IPS-NIHi7 (cell line): ENCODE data around the gene RNF157.

Source experiments
- DNase-seq: peaks from one replicate; pipeline ENCODE4 v3.0.0; 2012; ENCODE audit warnings: mixed read lengths; ENCODE audit errors: extremely low spot score

Gene RNF157

GRCh38 chr17:76240461-76241203, at the start of gene RNF157:
TSS of gene RNF157 (minus strand) at chr17:76240493. CDS start at chr17:76240240, 253 bp downstream.
- DNase-seq: peak; percentile 83

DNA sequence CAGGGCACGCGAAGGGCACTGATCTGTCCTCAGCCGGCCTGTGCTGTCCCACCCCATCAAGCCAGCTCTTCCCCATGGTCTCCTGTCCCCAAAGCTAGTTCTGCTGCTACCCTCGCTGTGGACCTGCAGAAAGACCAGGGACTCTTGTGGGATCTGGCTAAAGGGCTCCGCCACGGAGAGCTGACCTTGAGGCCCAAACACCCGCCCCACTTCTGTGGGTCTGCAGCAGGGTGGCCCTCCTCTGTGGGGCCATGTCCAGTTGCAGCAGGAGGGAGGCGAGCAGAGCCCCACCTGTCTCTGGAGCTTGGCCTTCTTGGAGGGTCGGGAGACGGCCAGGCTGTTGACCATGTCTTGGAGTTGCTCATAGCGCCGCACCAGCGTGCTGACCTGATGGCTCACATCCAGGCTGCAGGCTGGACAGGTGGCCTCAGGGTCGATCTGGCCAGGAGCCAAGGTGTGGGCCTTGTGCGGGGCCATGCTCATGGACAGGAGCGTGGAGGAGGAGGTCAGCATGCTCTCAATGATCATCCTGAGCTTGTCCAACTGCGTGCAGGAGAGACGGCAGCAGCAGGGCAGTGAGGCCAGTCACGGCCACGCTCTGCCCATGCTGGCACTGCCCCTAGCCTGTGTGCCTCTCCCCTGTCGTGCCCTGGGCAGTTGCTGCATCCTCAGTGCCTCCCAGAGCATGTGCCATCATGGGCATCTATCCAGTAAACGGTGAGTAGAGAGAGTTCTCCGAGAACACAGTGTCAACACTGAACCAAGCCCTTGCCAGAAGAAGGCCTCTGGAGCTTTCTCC, 41.5 kb upstream of the RNF157 start:
- DNase-seq: no peak

DNA sequence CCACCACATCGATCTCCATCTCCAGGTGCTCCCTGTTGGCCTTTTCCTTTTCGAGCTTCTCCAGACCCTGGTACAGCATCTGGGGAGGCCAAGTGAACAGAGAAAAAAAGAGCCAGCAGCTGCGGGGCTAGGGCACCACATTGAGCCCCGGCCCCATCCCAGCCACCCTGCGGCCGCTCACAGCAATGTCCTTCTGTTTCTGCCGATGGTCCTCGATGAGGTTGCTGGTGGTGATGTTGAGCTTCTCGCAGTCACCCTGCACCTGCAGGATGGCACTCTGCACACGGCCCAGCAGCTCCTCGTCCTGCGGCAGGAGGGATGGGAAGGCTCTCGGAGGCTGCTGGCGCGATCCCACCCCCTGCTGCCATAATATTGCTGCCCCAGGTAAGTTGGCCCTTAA, 40.4 kb upstream of the RNF157 start:
- no peak for DNase-seq

- DNase-seq: no peak
These were observed 39.5 kb upstream of the RNF157 start for GRCh38 chr17:76279742-76280287.

DNA sequence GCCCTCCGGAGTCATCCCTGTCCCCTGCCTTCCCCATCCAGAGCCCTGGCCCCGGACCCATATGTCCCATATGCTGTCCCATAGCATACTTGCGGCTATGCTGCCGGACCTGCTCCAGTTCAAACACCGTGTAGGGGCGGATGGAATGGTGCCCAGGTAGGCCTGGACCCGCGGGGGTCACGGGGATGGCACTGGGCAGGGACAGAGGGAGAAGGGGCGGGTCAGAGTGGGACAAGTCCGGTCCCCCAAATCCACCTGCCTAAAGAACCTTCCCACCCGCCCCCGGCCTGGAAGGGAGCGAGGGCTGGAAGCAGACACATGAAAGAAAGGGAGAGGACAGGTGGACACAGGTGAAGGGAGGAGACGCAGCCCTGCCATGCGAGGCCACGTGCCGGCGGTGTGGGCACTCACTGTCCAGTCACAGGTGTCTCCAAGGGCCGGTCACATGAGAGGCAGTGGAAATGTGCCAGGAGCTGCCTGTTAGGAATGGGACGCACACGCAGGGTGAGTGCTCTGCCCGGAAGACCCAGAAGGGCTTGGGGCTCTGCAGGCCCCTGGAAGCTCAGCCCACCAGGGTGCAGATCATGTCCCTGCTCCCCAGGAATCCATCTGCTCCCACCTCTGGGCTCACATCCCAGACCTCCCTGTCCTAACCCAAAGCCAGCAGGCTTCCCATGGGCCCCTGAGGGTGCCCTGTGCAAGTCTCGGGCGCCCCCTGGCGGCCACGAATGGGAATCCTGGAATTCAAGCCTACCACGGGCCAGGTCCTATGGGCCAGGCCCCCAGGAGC, 38.9 kb upstream of the RNF157 start:
- DNase-seq: peak; percentile 97

- DNase-seq: no peak
These were observed 38.1 kb upstream of the RNF157 start for GRCh38 chr17:76278268-76278908.

- no peak for DNase-seq
These were observed 37.3 kb upstream of the RNF157 start for GRCh38 chr17:76277300-76278267.

- no peak for DNase-seq
These were observed 36.4 kb upstream of the RNF157 start for GRCh38 chr17:76276461-76277299.

DNA sequence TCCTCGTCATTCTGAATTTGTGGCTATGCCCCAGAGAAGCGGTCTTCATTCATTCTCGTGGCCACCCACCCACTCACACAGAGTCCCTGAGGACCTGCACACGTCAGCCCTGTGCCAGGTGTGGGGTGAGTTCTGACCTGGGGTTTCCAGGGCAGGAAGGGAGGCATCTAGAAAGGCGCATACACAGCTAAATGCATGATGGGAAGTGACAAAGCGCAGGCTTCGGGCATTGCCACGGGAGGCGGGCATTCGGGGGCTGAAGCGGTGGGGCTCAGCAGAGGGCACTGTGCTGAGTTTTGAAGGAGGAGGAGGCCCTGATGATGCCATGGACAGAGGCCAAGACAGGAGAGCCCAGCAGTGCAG, 35.8 kb upstream of the RNF157 start:
- no peak for DNase-seq

DNA sequence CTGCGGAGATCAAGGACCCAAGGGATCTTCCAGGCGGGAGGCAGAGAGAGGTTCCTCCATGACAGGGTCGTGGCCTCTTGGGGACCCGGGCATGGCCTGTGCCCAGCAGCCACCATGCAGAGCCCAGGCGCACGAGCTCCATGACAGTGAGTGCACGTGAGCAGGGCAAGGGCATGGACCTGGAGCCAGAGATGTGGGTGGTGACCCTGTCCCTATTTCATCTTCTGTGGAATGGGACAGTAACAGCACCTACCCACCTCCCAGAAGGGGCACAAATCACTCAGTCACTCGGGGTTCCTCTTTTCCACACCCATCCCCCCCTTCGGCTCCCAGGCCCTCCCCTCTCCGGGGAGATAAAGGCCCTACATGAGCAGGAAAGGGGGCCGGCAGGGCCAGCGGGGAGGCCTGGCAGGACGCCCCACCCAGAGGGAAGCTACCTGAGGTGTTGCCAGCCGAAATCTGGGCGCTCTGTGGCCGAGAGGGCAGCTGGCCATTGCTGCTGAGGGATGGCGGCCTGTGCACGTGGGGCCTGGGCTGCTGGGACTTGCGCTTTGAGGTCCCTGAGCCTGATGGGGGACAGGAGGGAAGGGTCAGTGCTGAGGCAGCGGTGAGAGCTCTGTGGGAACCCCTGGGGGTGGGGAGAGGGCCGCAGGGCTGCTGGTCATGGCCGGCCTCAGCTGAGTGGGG, 35.2 kb upstream of the RNF157 start:
- DNase-seq: no peak

- no peak for DNase-seq
These were observed 34.0 kb upstream of the RNF157 start for GRCh38 chr17:76274112-76274956.

DNA sequence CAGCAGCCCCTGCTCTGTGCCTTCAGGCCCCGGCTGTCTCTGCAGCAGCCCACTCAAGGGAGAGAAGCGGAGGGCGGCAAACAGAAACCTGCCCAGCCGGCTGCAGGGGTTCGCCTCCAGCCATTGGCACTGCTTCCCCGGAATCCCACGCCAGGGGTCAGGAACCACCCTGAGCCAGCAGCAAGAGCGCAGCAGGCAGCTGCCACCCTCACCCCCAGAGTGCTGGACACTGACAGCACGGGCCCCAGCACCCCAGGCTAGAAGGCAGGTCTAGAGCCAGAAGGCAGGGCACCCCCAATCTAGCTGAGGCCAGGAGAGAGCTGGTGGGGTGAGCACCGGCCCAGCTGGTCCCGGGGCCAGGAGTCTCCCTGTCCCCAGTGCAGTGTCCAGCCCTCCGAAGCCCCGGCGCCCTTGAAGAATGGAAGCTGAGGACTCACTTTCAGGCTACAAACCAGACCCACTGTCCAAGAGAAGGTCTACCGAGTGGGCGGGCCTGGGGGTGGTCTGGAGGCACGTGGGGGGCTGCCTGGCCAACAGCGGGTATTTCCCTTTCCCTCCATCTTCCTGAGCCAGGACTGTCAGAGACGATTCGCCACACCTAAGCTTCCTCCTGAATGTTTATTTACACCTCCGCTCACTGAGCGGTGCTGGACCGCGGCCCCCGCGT, 33.3 kb upstream of the RNF157 start:
- DNase-seq: no peak

- DNase-seq: no peak
These were observed 32.5 kb upstream of the RNF157 start for GRCh38 chr17:76272541-76273444.

- DNase-seq: no peak
These were observed 31.6 kb upstream of the RNF157 start for GRCh38 chr17:76271669-76272540.
